Posterior vena cava (tissue), 2 donors: Measurements from ENCODE around the gene GREB1L. TPM values are rescaled to one million over a fixed set of nuclear protein-coding genes. Genes with fewer than 3 reads are reported as not detected.

Experiments
- total RNA-seq, 2 donors: library from RNA; stranded (reverse); fragmentation: NEBNext Ultra II Directional; extraction: Animal tissue kit (Norgen Biotek cat#: 25700); gene quantifications; one replicate each; pipeline ENCODE4 v1.2.1, GENCODE V29; 2021
- donor health status: DM: yes; HTN: yes; CAD: no.
- donor health status: DM: yes; HTN: yes; CAD: no.

Gene GREB1L
- total RNA-seq, 2 donors from 2014 or later = 1.0 to 3.3 TPM

Other genes starting within 250 kb of the GREB1L start
- 100 to 1,000 TPM; 114 to 143 TPM for gene ROCK1, start 130.4 kb upstream of the GREB1L start, total RNA-seq